T-helper 22 cell (primary cell): ENCODE results near the gene UCN3.
"Not testable (repeated sequence)": the region's sequence is repeated elsewhere in the genome, so short reads cannot be mapped to it uniquely, and the experiment has no call there.

ENCODE experiments used
- DNase-seq: peaks from one replicate; pipeline ENCODE4 v3.0.0-alpha.2; 2020; ENCODE audit warnings: low read depth

UCN3 gene

GRCh38 chr10:5410787-5411186 is 46.0 kb downstream of the UCN3 start:
- not testable (repeated sequence) for DNase-seq

- no peak for DNase-seq
Observed at GRCh38 chr10:5411941-5412276, 47.1 kb downstream of the UCN3 start.

- peak; percentile 27 for DNase-seq
Observed at GRCh38 chr10:5412277-5412941, 47.6 kb downstream of the UCN3 start, which contains the start of gene NET1. NET1 (plus strand) TSS chr10:5412557; CDS start chr10:5412693, 136 bp downstream.

- DNase-seq: no peak
Observed at GRCh38 chr10:5413012-5413938, 48.5 kb downstream of the UCN3 start.

- DNase-seq: no peak
Observed at GRCh38 chr10:5416981-5417380, 52.2 kb downstream of the UCN3 start.

GRCh38 chr10:5418584-5418983 is 53.8 kb downstream of the UCN3 start:
- no peak for DNase-seq

- DNase-seq: no peak
Observed at GRCh38 chr10:5419466-5420094, 54.8 kb downstream of the UCN3 start.

- no peak for DNase-seq
Observed at GRCh38 chr10:5423771-5424170, 59.0 kb downstream of the UCN3 start.
